Frontal cortex (tissue), 4 donors: Measurements from ENCODE around the gene CMTM1. TPM values are rescaled to one million over a fixed set of nuclear protein-coding genes. Genes with fewer than 3 reads are reported as not detected.

Experiments
- DNase-seq, 2 donors: peaks; one replicate each; pipeline ENCODE4 v3.0.0; 2012; ENCODE audit warnings: low spot score in 2 of 2
- FAIRE-seq: peaks from 2 replicates; lab custom pipeline; 2012; peaks lifted over from hg19 to GRCh38; lab: Jason Lieb, UNC
- total RNA-seq: library from RNA; depleted of rRNA; stranded (reverse); fragments of >200 nt; gene quantifications from one replicate; pipeline ENCODE4 v1.2.3, GENCODE V29; 2014
- donor health status: control.
- donor health status: control.
- donor health status: control.

The CMTM1 gene
- total RNA-seq, 1 donor from 2014 or later = 4.1 TPM

DNA sequence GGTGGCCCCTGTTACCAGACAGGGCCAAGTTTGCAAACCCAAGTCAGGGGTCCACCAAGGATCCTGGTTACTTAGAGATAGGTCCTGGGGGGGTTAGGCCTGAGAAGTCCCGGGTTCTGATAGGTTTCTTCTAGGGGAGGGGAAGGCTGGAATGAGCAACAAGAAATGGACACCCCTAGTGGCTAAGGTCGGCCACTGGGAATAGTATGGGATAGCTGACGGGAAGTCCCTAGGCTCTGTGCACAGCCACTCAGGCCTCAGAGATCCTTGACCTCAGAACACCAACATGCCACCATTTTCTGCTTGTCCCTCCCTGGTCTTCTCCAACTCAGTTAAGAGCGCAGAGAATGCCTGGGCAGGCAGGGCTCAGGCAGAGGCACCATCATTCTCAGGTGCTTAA, 29.7 kb upstream of the CMTM1 start:
- DNase-seq (no peak), FAIRE-seq (no peak)

- FAIRE-seq = no peak
- no peak for DNase-seq
These were observed 29.0 kb upstream of the CMTM1 start for GRCh38 chr16:66537236-66537635.

GRCh38 chr16:66538910-66539309, 27.3 kb upstream of the CMTM1 start:
- DNase-seq (no peak), FAIRE-seq (no peak)

DNA sequence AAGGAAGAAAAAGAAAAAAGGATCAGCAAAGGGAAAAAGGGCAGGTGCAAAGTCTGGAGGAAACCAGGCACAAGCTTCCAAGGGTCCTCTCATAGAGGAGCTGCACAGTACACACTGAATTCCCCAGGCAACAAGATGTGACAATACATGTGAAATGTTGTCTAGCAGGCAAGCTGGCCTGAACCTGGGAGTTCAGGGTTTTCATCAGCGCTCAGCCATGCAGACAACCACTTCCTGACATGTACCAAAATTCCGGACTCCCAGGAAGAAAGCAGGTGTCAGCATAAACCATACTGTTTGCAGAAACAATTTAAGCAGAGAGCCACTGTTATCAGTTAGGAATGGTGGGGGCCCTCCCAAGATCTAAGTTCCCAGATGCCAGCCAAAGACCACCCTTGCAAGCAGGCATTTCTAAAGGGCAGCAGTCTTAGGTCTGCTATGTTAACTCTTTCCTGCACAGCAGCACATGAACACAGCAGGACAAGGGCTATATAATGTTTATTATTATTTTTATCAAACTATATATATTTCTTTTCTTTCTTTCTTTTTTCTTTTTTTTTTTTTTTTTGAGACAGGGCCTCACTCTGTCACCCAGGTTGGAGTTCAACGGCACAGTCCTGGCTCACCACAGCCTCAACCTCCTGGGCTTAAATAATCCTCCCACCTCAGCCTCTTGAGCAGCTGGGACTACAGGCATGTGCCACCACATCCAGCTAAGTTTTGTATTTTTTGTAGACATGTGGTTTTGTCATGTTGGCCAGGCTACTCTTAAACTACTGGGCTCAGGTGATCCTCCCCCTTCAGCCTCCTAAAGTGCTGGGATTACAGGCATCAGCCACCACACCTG, 26.4 kb upstream of the CMTM1 start:
- FAIRE-seq = no peak

DNA sequence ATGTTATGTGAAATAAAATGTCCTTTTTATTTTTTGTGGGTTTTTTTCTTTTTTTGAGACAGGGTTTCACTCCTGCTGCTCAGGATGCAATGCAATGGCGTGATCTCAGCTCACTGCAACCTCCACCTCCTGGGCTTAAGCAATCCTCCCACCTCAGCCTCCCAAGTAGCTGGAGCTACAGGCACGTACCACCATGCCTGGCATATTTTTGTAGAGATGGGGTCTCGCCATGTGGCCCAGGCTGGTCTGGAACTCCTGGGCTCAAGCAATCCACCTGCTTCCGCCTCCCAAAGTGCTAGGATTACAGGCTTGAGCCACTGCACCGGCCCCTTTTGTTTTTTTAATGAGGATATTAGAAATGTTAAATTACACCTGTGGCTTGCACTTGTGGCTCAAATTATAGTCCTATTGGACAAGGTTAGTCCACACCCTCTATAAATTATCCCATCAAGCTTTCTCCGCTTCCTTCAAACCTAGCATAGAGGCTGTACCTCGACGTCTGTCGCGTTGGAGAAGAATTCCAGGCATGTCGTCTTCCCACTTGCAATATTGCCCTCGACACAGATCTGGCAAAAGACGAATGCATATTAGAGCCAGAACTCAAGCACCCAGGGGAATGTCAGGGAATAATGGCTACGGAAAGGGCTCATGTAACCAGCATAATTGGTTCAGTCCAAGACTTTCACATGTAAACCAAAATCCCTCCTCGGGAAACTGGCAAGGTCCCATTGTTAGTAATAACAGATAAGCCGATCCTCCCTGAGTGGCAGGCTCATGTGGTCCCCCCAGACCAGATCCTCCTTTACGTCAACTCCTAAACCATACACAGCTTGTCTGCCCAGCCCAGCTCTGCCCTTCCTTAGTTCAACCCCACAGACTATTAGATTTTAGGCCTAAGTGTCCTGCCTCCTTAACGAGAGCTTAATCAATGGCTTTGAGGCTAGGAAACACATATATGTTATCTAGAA, 24.6 kb upstream of the CMTM1 start:
- DNase-seq (no peak), FAIRE-seq (no peak)

More for the DNA sequence above, 26.4 kb upstream of the CMTM1 start:
- no peak for DNase-seq

GRCh38 chr16:66542396-66542795, 23.8 kb upstream of the CMTM1 start:
- DNase-seq (no peak), FAIRE-seq (no peak)

DNA sequence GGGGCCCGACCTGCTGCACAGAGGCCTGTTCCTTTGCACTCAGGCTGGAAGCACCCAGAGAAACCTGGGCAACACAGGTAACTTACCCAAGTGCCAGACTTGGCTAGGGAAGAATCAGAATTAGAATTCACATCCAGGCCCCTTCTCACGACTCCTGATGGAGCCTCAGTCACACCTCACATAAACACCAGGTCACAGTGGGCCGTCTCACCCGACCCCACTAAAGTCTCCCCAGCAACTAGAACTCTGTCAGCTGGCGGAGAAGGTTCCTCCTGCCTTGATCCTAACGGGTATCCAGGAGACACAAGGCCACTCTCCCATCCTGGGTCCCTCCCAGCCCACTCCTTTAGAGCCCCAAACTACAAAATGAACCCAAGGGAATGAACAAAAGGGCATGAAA, 22.7 kb upstream of the CMTM1 start:
- FAIRE-seq (no peak), DNase-seq (no peak)

DNA sequence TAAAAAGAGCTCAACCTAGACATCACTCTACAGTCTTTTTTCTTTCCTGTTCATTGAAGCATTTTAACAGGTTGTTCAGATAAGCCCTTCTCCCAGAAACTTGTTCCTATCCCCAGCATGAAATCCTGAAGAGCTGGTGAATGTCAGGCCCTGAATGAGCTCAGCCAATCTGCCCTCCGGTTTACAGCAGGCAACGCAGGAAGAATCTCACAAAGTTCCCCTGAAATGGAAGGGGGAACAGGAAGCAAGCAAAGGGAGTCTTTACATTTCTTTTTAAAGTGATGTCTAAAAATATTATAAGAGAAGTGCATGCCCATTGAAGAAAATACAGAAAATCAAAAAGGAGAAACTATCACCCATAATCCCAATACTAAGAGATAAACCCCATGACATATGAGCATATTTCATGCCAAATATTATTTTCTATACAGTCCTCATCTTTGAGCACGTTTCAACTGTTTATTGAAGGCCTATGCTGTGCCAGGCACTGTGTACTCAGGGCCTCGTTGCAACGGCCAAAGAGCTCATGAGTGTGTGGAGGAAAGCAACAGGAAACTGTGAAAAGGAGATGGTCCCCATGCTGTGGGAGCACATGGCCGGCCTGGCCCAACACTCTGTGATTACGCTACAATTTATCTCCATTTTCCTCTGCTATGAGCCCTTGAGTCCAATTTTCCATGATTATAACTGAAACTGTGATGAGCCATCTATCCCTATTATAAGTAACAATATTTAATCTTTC, 22.1 kb upstream of the CMTM1 start:
- FAIRE-seq = no peak
- DNase-seq = no peak

- FAIRE-seq (no peak), DNase-seq (no peak)
These were observed 18.9 kb upstream of the CMTM1 start for GRCh38 chr16:66547101-66547989.

GRCh38 chr16:66548068-66548467, 18.2 kb upstream of the CMTM1 start:
- DNase-seq (no peak), FAIRE-seq (no peak)

DNA sequence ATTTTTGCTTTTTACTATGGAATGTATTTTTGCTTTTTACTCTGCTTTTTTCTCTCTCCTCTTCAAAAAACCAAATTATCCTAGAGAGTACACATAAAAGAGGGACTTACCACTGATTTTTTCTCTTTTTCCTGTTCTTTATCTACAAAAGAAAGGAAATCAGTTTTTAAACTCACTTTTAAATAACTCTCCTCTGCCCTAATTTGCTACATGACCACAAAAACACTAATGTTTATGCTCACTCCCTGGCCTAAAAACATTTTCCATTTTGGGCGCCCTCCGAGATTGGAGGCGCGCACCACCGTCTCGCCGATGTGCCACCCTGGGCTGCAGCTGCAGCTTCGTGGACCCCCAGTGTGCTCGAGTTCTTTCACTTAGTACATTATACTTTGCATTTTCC, 17.4 kb upstream of the CMTM1 start:
- no peak for DNase-seq
- no peak for FAIRE-seq

- DNase-seq (peak; percentile 64 to 71), FAIRE-seq (no peak)
These were observed 16.7 kb upstream of the CMTM1 start, which contains the start of gene TK2 for GRCh38 chr16:66549284-66550131. Gene TK2, minus strand, starts transcription at chr16:66550122. Its CDS starts 61 bp downstream, at chr16:66550061.

DNA sequence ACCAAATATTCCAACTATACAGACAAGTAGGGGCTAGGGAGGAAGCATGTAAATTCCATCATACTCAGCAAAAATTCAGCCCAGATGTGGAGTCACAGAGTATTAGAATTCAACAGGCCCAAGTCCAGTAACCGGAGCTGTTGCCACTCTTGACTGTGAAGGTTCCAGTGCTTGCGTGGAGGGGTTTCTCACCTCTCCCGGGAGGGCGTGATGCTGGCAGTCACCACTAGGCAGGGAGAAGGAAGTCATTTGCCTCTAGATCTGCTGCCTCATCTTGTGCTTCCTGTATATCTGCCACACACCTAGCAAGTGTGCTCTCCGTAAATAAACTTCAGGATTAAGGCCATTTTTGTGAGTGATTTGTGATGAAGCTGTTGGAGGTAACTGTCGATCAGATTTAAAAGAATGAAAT, 14.9 kb upstream of the CMTM1 start:
- peak in 1 of 2 donors; percentile 39 for DNase-seq
- FAIRE-seq = no peak

DNA sequence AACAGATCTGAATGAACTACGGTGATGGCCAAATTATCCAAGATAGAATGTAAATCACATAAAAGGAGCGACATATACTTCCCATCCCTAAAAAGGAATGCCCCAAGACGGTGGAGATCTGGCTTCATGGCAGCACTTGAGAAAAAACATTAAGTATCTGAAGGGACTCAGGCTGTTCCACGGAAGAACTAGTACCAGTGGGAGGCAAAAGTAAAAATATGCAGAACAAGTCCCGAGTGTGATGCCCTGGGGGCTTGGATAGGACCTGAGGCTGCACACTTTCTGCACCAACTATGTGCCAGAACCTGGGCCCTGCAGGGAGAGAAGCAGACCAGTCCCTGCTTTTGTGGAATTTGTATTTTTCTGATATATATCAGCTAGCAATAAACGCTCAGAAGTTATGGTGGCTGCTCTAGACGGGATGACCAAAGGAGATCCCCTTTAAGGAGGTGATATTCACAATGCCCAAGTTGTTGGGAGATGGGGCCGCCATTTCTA, 14.4 kb upstream of the CMTM1 start:
- FAIRE-seq = no peak
- DNase-seq = no peak

- no peak for FAIRE-seq
- DNase-seq = peak; percentile 90
These were observed 13.7 kb upstream of the CMTM1 start, which contains the start of gene CKLF for GRCh38 chr16:66552286-66553177. Gene CKLF, plus strand, starts transcription at chr16:66552576. Its CDS starts 140 bp downstream, at chr16:66552716.

- FAIRE-seq = no peak
- no peak for DNase-seq
These were observed 13.0 kb upstream of the CMTM1 start for GRCh38 chr16:66553223-66553622.

- DNase-seq (no peak), FAIRE-seq (no peak)
These were observed 12.2 kb upstream of the CMTM1 start for GRCh38 chr16:66554021-66554420.
